ENCODE data around the gene PKDCC.

DNA sequence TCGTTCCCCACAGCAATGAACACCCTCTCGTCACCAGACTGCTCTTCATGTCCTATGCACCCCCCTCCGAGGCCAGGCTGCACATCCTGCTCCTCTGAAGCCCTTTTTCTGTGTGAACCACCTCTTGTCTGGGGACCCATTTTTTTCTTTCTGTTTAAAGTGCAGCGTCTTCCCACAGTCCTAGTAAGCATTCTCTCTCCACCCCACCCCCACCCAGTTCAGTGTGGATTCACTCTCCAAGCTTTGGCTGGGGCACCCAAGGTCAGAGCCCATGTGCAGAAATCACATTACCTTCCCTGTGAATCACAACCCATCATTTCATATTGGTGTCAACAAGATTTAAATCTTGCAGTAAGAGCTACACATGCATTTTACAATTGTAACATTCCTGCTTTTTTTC, 26.4 kb upstream of the PKDCC start:
- TF ChIP-seq, protein P1, sequence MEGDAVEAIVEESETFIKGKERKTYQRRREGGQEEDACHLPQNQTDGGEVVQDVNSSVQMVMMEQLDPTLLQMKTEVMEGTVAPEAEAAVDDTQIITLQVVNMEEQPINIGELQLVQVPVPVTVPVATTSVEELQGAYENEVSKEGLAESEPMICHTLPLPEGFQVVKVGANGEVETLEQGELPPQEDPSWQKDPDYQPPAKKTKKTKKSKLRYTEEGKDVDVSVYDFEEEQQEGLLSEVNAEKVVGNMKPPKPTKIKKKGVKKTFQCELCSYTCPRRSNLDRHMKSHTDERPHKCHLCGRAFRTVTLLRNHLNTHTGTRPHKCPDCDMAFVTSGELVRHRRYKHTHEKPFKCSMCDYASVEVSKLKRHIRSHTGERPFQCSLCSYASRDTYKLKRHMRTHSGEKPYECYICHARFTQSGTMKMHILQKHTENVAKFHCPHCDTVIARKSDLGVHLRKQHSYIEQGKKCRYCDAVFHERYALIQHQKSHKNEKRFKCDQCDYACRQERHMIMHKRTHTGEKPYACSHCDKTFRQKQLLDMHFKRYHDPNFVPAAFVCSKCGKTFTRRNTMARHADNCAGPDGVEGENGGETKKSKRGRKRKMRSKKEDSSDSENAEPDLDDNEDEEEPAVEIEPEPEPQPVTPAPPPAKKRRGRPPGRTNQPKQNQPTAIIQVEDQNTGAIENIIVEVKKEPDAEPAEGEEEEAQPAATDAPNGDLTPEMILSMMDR (IDR thresholded peaks at IDR 0.05), result no peak
- no peak for TF ChIP-seq EZH2 (IDR thresholded peaks at IDR 0.05; ENCODE audit: borderline replicate concordance, insufficient read depth, low read depth, low read length, poor library complexity, severe bottlenecking)
